Stimulated activated CD8-positive, alpha-beta memory T cell treated with anti-CD3 and anti-CD28 coated beads, Interleukin-7, amount 100 ng/mL, for 1 hour (primary cell): ENCODE data around the gene FERMT2.

Experiments used
- DNase-seq, 2 donors: peaks; one replicate each; pipeline ENCODE4 v3.0.0-alpha.2; 2020; ENCODE audit warnings: low read depth in 2 of 2

Gene FERMT2

GRCh38 chr14:52902971-52903619, 47.8 kb downstream of the FERMT2 start:
- no peak for DNase-seq

DNA sequence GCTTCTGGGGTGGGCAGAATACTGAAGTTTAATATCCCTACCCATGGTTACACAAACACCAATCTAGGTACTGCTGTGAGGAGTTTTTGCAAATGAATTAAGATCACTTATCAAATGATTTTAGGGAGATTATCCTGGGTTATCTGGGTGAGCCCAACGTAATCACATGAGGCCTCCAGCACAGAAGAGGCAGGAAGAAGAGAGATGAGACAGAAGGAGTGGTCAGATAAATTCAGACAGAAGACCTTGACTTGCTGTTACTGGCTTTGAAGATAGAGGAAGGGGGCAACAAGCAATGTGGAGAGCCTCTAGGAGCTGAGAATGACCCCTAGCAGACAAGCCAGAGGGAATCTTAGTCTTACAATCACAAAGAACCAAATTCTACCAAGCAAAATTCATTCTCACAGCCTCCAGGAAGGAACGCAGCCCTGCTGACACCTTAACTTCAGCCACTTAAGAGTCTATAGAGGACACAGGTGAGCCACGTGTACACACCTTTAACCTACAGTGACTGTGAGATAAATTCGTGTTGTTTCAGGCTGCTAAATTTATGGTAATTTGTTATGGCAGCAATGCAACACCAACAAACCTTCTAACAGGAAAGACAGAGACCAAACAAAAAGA, 49.4 kb downstream of the FERMT2 start:
- DNase-seq, result no peak

- DNase-seq, result no peak
Measured at GRCh38 chr14:52900731-52901130, 50.1 kb downstream of the FERMT2 start.

GRCh38 chr14:52898496-52898895, 52.4 kb downstream of the FERMT2 start:
- DNase-seq, result no peak

DNA sequence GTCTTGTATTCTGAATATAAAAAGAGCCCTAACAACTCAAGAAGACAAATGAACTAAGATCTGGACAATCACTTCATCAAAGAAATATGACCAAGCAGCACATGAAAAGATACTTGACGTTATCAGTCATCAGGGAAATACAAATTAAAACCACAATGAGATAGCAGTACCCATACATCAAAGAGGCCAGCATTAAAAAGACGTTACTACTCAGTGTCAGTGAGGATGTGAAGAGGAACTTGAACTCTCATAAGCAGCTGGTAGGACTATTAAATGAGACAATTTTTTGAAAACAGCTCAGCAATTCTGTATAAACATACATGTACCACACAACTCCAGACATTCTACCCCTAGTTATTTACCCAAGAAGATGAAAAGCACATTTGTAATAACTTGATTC, 55.9 kb downstream of the FERMT2 start:
- DNase-seq, result no peak

DNA sequence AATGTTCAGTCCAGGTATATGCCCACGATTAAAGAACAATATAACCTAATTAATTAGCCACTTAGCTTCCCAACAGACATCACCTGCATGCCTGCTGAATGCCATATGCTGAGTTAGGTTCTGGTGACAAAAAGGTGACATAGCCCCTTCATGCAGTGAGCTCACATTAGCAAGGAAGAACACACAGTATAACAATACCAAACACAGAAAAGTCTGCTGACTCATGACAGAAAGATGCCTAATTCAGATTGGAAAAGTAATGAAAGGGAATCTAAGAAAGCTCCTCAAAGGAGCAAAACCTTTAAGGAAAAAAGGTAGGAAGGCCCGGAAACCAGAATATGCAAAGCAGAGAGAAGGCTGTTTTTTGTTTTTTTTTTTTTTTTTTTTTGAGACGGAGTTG, 59.0 kb downstream of the FERMT2 start:
- DNase-seq, result no peak

DNA sequence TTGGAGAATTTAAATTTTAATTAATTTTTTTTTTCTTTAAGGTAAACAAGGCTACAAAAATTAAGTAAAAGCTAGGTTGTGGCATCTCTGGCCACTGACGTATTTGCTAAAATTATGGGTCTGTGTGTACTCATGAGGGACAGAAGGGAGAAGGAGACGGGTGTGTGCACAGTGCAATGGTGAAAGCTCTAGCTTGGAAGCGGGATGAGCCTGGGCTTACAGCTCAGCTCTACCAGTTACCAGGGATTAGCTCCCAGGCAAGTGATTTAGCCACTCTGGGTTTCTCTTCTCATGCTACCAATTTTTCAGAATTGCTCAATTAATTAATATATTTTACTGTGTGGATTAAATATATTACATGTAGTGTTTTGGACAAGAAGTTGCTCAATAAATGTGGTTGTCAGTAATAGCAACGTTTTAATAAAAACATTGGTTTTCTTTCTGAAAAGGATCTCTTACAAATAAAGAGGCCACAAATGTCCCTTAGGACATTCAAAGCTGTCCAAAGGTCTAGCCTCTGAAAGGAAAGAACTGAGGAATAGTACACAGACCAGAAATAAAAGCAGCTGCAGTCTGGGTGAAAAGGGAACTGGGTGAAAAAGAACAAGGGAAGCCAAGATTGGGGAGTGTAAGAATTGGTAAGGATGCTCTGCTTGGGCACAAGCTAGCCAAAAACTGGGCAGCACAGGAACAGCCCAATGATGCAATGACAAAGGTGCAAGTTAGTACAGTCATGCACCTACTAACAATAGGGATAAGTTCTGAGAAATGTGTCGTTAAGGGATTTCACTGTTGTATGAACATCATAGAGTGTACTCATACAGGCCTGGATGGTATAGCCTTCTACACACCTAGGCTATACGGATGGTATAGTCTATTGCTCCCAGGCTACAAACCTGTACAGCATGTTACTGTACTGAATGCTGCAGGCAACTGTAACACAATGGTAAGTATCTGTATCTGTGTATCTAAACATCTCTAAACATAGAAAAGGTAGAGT, 61.7 kb downstream of the FERMT2 start:
- no peak for DNase-seq

- no peak for DNase-seq
Measured at GRCh38 chr14:52888159-52888558, 62.7 kb downstream of the FERMT2 start.

DNA sequence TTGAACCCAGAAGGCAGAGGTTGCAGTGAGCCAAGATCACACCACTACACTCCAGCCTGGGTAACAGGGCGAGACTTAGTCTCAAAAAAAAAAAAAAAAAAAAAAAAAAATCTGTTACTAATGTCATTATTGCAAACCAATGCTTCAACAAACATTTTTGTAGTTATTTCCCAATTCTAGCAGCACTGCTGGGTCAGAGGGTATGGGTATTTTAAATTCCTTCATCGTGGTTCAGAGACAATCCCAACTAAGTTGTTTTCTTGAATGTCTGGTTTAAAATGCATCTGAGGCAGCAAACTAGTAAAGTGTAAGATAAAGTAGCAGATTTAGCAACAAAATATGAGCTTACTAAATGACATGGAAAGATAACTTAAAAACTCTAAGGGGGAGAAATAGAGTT, 65.6 kb downstream of the FERMT2 start:
- DNase-seq, result no peak

DNA sequence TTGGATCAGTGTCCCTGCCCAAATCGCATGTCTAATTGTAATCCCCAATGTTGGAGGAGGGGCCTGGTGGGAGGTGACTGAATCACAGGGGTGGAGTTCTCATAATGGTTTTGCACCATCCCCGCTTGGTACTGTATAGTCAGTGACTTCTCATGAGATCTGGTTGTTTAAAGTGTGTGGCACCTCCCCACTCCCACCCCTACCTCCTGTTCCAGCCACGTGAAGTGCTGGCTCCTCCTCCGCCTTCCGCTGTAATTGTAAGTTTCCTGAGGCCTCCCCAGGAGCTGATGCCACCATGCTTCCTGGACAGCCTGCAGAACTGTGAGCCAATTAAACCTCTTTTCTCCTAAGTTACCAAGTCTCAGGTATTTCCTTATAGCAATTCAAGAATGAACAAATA, 67.2 kb downstream of the FERMT2 start:
- DNase-seq, result no peak

DNA sequence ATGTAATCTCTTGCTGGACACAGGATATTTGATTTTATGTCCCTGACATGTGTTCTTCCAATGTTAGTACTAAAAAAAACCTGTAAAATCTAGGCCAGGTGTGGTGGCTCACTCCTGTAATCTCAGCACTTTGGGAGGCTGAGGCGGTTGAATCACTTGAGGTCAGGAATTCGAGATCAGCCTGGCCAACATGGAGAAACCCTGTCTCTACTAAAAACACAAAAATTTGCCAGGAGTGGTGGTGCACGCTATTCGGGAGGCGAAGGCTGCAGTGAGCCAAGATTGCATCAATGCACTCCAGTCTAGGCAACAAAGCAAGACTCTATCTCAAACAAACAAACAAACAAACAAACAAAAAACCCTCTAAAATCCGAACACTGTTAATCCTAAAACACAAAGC, 68.0 kb downstream of the FERMT2 start:
- no peak for DNase-seq

DNA sequence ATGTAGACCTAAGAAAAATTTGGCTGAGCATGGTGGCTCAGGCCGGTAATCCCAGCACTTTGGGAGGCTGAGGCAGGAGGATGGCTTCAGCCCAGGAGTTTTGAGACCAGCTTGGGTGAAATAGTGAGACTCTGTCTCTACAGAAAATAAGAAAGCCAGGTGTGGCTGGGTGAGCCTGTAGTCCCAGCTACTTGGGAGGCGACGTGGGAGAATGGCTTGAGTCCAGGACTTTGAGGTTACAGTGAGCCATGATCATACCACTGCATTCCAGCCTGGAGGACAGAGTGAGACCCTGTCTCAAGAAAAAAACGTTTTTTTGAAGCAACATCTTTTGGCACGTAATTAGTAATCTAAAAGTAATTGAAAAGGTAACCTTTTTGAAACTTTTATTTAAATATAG, 70.9 kb downstream of the FERMT2 start:
- DNase-seq, result no peak

DNA sequence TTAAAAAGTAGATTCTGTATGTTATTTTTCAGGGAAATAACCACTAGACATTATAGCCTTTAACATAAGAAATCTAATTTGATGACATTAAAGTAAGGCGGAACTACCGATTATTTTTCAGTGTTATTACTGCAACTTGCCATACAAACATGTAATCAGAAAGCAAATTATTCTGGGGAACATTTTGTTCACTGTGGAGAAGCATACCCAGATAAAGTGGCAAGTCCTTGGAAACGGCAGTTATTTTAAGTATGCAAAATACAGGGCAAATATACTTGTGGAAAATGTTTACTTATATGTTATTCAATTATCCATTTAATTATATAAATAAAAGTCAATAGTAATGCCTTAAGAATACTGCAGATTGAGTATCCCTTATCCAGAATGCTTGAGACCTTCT, 71.9 kb downstream of the FERMT2 start:
- DNase-seq, result no peak

- no peak for DNase-seq
Measured at GRCh38 chr14:52878469-52878868, 72.4 kb downstream of the FERMT2 start.

- no peak for DNase-seq
Measured at GRCh38 chr14:52877628-52878027, 73.2 kb downstream of the FERMT2 start.

- no peak for DNase-seq
Measured at GRCh38 chr14:52876806-52877205, 74.0 kb downstream of the FERMT2 start.

DNA sequence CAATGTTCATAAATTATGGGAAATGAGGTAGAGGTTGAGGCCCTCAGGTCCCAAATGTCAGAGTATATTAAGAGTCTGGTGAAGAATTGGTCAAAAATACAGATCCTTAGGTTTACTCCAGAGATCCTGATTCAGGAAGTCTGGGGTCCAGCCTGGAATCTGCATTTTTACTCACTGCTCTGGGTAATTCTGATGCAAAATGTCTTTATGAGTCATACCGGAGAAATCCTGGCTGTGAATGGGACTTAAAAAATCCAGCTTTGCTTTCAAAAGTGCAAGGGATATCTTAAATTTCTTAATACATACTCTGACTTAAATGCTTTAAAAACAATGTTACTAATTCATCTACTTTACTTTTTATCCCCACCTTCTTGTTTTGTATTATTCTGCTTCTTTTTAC, 74.5 kb downstream of the FERMT2 start:
- DNase-seq, result no peak

GRCh38 chr14:52875707-52876106, 75.1 kb downstream of the FERMT2 start:
- no peak for DNase-seq

DNA sequence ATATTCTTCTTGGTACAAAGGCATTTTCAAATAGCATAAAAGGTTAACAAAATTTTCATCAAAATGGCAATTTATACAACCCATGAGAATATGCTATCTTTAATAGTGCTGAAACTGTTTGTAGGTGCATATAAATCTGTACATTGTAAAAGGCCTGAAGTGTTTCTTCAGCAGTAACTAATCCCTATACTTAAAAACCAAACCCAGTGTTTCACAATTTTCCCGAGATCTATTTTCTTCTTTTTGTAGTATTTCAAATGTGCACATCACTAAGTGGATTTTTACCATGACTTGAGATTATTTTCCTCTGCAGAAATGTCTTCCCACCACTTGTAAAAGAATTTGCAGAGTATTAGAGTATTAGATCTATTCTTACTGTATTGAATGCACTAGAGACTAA, 76.5 kb downstream of the FERMT2 start:
- no peak for DNase-seq

GRCh38 chr14:52873694-52874093, 77.2 kb downstream of the FERMT2 start:
- no peak for DNase-seq

DNA sequence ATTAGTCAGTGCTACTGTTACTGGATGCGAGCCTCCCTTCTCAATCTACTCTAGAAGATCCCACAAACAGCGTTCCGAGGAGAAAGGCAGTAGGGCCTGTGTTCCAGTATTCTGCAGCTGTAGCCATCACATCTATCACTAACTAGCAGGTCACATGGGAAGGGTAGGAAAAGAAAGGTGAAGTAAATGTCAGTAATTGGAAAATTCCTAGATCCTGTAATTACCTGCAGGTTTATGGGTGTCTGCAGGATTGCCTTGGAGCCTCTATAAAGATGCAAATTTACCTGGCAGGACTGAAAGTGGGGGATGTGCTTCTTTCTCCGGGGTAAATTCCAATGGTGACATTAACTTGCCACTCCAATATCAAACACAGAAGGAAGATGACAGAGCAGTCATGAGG, 77.8 kb downstream of the FERMT2 start:
- no peak for DNase-seq

- no peak for DNase-seq
Measured at GRCh38 chr14:52871606-52872005, 79.2 kb downstream of the FERMT2 start.
